H9 (cell line): ENCODE results near the gene TMEM125. TPM values are rescaled to one million over a fixed set of nuclear protein-coding genes. Genes with fewer than 3 reads are reported as not detected.

Experiments used
- DNase-seq: peaks from one replicate; pipeline ENCODE4 v3.0.0-alpha.2; 2017
- H2AFZ ChIP-seq: one replicate; pipeline ENCODE4 v1.6.1; 2013; ENCODE audit warnings: mild to moderate bottlenecking, low read length, control low read depth, moderate library complexity
- H2AK5ac ChIP-seq: 2 replicates; pipeline ENCODE4 v1.6.1; 2013; ENCODE audit warnings: low read length, control low read depth, mixed read lengths; ENCODE audit not compliant: insufficient read length
- H2BK120ac ChIP-seq: one replicate; pipeline ENCODE4 v1.6.1; 2013; ENCODE audit warnings: low read depth, mild to moderate bottlenecking, low read length, control low read depth, inconsistent platforms; ENCODE audit not compliant: poor library complexity, severe bottlenecking
- H2BK12ac ChIP-seq: 2 replicates; pipeline ENCODE4 v1.6.1; 2013; ENCODE audit warnings: low read length, control low read depth, mixed read lengths, low read depth; ENCODE audit not compliant: insufficient read length
- H2BK15ac ChIP-seq: 2 replicates; pipeline ENCODE4 v1.6.1; 2013; ENCODE audit warnings: low read depth, low read length, control low read depth
- H2BK20ac ChIP-seq: one replicate; pipeline ENCODE4 v1.6.1; 2013; ENCODE audit warnings: low read depth, mild to moderate bottlenecking, low read length, control low read depth, inconsistent platforms; ENCODE audit not compliant: poor library complexity, severe bottlenecking
- H2BK5ac ChIP-seq: 2 replicates; pipeline ENCODE4 v1.6.1; 2013; ENCODE audit warnings: low read length, control low read depth, mixed read lengths; ENCODE audit not compliant: insufficient read length
- H3K14ac ChIP-seq: 2 replicates; pipeline ENCODE4 v1.6.1; 2013; ENCODE audit warnings: low read length, control low read depth; ENCODE audit not compliant: insufficient read depth
- H3K18ac ChIP-seq: 2 replicates; pipeline ENCODE4 v1.6.1; 2013; ENCODE audit warnings: low read depth, mild to moderate bottlenecking, mixed read lengths, low read length, control low read depth; ENCODE audit not compliant: insufficient read length
- H3K23ac ChIP-seq: 2 replicates; pipeline ENCODE4 v1.6.1; 2013; ENCODE audit warnings: low read length, control low read depth, mixed read lengths, low read depth; ENCODE audit not compliant: insufficient read length
- H3K23me2 ChIP-seq: 2 replicates; pipeline ENCODE4 v1.6.1; 2013; ENCODE audit warnings: low read depth, mild to moderate bottlenecking, mixed read lengths, low read length, control low read depth; ENCODE audit not compliant: insufficient read length, poor library complexity, severe bottlenecking
- H3K27ac ChIP-seq: 2 replicates; pipeline ENCODE4 v1.5.1; 2013; ENCODE audit warnings: low read length, control low read depth, mixed read lengths, low read depth; ENCODE audit not compliant: insufficient read length
- H3K27me3 ChIP-seq: 2 replicates; pipeline ENCODE4 v1.6.1; 2013; ENCODE audit warnings: low read length, control low read depth, inconsistent platforms; ENCODE audit not compliant: insufficient read depth
- H3K4ac ChIP-seq: 2 replicates; pipeline ENCODE4 v1.6.1; 2013; ENCODE audit warnings: low read depth, mild to moderate bottlenecking, control low read depth, inconsistent platforms, low read length, moderate library complexity
- H3K4me1 ChIP-seq: 2 replicates; pipeline ENCODE4 v1.6.1; 2013; ENCODE audit warnings: low read length, control low read depth, inconsistent platforms; ENCODE audit not compliant: insufficient read depth
- H3K4me2 ChIP-seq: 2 replicates; pipeline ENCODE4 v1.6.1; 2013; ENCODE audit warnings: low read length, control low read depth, mixed read lengths; ENCODE audit not compliant: insufficient read length, insufficient read depth
- H3K56ac ChIP-seq: 2 replicates; pipeline ENCODE4 v1.6.1; 2013; ENCODE audit warnings: low read depth, mild to moderate bottlenecking, mixed read lengths, low read length, control low read depth; ENCODE audit not compliant: insufficient read length
- H3K79me1 ChIP-seq: 2 replicates; pipeline ENCODE4 v1.6.1; 2013; ENCODE audit warnings: low read depth, mild to moderate bottlenecking, moderate library complexity, low read length, control low read depth, inconsistent platforms; ENCODE audit not compliant: insufficient read depth, poor library complexity, severe bottlenecking
- H3K79me2 ChIP-seq: 2 replicates; pipeline ENCODE4 v1.6.1; 2013; ENCODE audit warnings: low read length, control low read depth, inconsistent platforms; ENCODE audit not compliant: insufficient read depth
- H3K9ac ChIP-seq: 2 replicates; pipeline ENCODE4 v1.6.1; 2013; ENCODE audit warnings: low read length, control low read depth, mixed read lengths; ENCODE audit not compliant: insufficient read length; ENCODE audit errors: extremely low read depth
- H3K9me3 ChIP-seq: one replicate; pipeline ENCODE4 v1.6.1; 2013; ENCODE audit warnings: low read depth, low read length, inconsistent platforms; ENCODE audit not compliant: control insufficient read depth
- H3T11ph ChIP-seq: one replicate; pipeline ENCODE4 v1.6.1; 2013; ENCODE audit warnings: mild to moderate bottlenecking, low read length, control low read depth, inconsistent platforms
- H4K20me1 ChIP-seq: one replicate; pipeline ENCODE4 v1.6.1; 2013; ENCODE audit not compliant: control insufficient read depth, insufficient read length, insufficient read depth
- H4K5ac ChIP-seq: 2 replicates; pipeline ENCODE4 v1.6.1; 2013; ENCODE audit warnings: low read depth, mild to moderate bottlenecking, mixed read lengths, low read length, control low read depth; ENCODE audit not compliant: insufficient read length
- H4K8ac ChIP-seq: replicated peaks from 2 replicates; pipeline ENCODE4 v1.6.1; 2013; ENCODE audit warnings: low read length, control low read depth, mixed read lengths, low read depth; ENCODE audit not compliant: insufficient read length
- H4K91ac ChIP-seq: 2 replicates; pipeline ENCODE4 v1.6.1; 2013; ENCODE audit warnings: low read depth, mild to moderate bottlenecking, moderate library complexity, mixed read lengths, low read length, control low read depth; ENCODE audit not compliant: insufficient read length
- H3K27ac Mint-ChIP-seq, 3 experiments: 2 replicates in 2 of 3; 3 replicates in 1 of 3; pipeline ENCODE4 v1.8.0; 2020 to 2021; ENCODE audit warnings: mixed read lengths in 3 of 3, mild to moderate bottlenecking in 1 of 3, moderate library complexity in 1 of 3
- H3K27me3 Mint-ChIP-seq: 2 replicates; pipeline ENCODE4 v1.8.0; 2021; ENCODE audit warnings: low read depth, mild to moderate bottlenecking, moderate library complexity, mixed read lengths
- H3K36me3 Mint-ChIP-seq, 3 experiments: 2 replicates in 2 of 3; 3 replicates in 1 of 3; pipeline ENCODE4 v1.8.0; 2020 to 2021; ENCODE audit warnings: low read depth in 3 of 3, mixed read lengths in 3 of 3; ENCODE audit not compliant: insufficient read depth in 1 of 3
- H3K4me1 Mint-ChIP-seq, 2 experiments: 2 replicates each; pipeline ENCODE4 v1.8.0; 2020; ENCODE audit warnings: mixed read lengths in 2 of 2
- H3K4me3 Mint-ChIP-seq, 2 experiments: 2 replicates in 1 of 2; 3 replicates in 1 of 2; pipeline ENCODE4 v1.8.0; 2020 to 2021; ENCODE audit warnings: mild to moderate bottlenecking in 2 of 2, mixed read lengths in 2 of 2, moderate library complexity in 1 of 2
- H3K9me3 Mint-ChIP-seq, 2 experiments: 2 replicates in 1 of 2; 3 replicates in 1 of 2; pipeline ENCODE4 v1.8.0; 2020; ENCODE audit warnings: mild to moderate bottlenecking in 2 of 2, mixed read lengths in 2 of 2, moderate library complexity in 1 of 2
- CTCF ChIP-seq: fragments of 200-600 bp; sonication (generic); conservative IDR thresholded peaks from 3 replicates; pipeline ENCODE4 v1.8.0; 2021; ENCODE audit warnings: antibody characterized with exemption, mild to moderate bottlenecking
- WGBS: extraction: QIAGEN DNeasy Blood & Tissue Kit; methylation state at CpG from one replicate; pipeline ENCODE4 v1.1.7; 2013; ENCODE audit warnings: missing lambda C conversion rate, low lambda C conversion rate, mixed read lengths; ENCODE audit not compliant: insufficient read length; ENCODE audit errors: extremely low coverage; 5-methylcytosine and 5-hydroxymethylcytosine counted together
- total RNA-seq: library from RNA; stranded (reverse); gene quantifications from 2 replicates; pipeline ENCODE4 v1.2.1, GENCODE V29; 2021

The TMEM125 gene
- total RNA-seq, 1 experiment from 2014 or later = 19.6 TPM

- H3K18ac ChIP-seq = no peak overlapping the region
- no peak overlapping the region for H3K27ac ChIP-seq
- no peak overlapping the region for H3K4me2 ChIP-seq
- H2BK5ac ChIP-seq = no peak overlapping the region
- H3K14ac ChIP-seq = no peak overlapping the region
- no peak overlapping the region for H3K9ac ChIP-seq
- H4K8ac ChIP-seq = no peak overlapping the region
- WGBS = no CpG with 5 or more reads among the region's 5 CpGs
- H3K9me3 ChIP-seq = no peaks in the 10 kb centered on the region
- H3K79me2 ChIP-seq = no peaks in the 10 kb centered on the region
- peaks cover 14% of the 10 kb centered on the region in 2 experiments for H3K4me1 Mint-ChIP-seq
- no peak overlapping the region for H2BK15ac ChIP-seq
- no peaks in the 10 kb centered on the region for H3K9me3 Mint-ChIP-seq
- peaks cover 3% of the 10 kb centered on the region; the same call in 1 of the 2 replicates for H3K27me3 Mint-ChIP-seq
- no peak overlapping the region for H3K4ac ChIP-seq
- no peaks in the 10 kb centered on the region for H4K20me1 ChIP-seq
- H4K91ac ChIP-seq = no peak overlapping the region
- no peaks in the 10 kb centered on the region for H3K27me3 ChIP-seq
- no peak overlapping the region for H2BK20ac ChIP-seq
- no peak overlapping the region for H2AK5ac ChIP-seq
- no peak for TF ChIP-seq CTCF
- H3K79me1 ChIP-seq = no peaks in the 10 kb centered on the region
- H3T11ph ChIP-seq = no peak overlapping the region
- no peak overlapping the region for H2AFZ ChIP-seq
- no peaks in the 10 kb centered on the region for H3K36me3 Mint-ChIP-seq
- no peak overlapping the region for H2BK120ac ChIP-seq
- no peak for DNase-seq
- no peak overlapping the region for H4K5ac ChIP-seq
- H3K23ac ChIP-seq = no peak overlapping the region
- H3K56ac ChIP-seq = no peak overlapping the region
- H2BK12ac ChIP-seq = no peak overlapping the region
- H3K27ac Mint-ChIP-seq = no peak overlapping the region
- no peaks in the 10 kb centered on the region for H3K23me2 ChIP-seq
- H3K4me1 ChIP-seq = no peaks in the 10 kb centered on the region
- H3K4me3 Mint-ChIP-seq = no peak overlapping the region
Measured at GRCh38 chr1:43233631-43234030, 36.2 kb upstream of the TMEM125 start.
